GM21529 (cell line): Measurements from ENCODE around the gene ZNF521.

Experiments used
- ATAC-seq: cut with Tn5 transposase; IDR thresholded peaks from one replicate; pipeline ENCODE4 v1.9.1; 2021; ENCODE audit not compliant: unreplicated experiment

ZNF521 gene

DNA sequence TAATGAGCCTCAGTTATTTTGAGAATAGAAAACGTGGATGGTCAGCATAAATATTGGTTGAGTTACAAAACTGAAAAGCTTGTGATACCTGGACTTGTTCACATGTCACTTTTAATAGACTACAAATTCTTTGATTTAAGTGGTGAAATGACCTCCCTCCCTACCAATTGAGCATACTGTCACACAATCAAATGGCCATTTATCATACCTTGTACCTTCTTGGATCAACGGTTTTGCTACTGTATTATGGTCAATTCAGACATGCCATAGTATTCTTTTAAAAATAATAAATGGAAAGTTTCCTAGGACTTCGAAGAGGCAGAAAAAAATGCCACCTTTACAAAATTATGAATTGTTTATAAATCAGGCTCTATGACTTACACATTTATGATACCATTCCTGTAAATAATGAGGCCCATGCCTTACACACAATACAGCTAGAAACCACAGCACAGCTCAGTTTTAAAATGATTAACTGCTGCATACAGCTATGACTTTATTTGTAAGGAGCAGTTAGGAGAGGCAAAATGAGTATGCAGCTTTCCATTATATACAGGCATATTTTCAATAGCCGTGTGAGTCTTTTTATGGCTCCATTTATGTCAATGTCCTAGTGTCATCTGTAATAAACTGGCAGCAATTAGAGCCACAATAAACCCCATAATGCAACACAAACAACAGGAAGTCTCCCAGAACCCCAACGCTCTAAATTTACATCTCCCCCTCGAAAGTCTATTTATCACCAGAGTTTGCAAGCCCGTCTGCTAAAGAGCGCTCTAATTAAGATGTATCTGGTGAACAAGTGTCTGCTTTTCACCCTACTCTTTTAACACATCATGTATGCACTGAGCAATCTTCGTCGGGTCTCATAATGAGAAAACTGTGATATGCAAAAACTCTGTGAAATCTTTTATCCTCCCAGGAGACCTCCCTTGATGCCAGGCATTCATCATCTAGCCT is 176.1 kb downstream of the ZNF521 start:
- ATAC-seq: no peak

DNA sequence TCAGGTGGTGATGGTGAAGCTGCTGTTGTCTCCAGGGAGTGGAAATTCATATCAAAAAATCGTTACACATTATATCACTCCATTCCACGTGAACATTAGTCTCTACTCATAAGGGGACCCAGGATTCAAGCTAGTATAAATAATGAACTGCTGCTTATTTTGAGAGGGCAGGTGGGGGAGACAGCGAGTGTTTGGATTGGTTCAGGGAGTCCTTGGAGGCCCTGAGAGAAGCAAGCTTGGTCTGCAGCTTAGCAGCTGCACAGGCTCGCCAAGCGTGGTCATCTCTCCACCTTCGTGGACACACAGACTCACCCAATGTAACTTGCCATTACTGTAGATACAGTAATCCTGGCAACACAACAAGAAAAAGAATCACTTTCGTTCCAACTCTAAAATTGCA is 177.6 kb downstream of the ZNF521 start:
- ATAC-seq: no peak

DNA sequence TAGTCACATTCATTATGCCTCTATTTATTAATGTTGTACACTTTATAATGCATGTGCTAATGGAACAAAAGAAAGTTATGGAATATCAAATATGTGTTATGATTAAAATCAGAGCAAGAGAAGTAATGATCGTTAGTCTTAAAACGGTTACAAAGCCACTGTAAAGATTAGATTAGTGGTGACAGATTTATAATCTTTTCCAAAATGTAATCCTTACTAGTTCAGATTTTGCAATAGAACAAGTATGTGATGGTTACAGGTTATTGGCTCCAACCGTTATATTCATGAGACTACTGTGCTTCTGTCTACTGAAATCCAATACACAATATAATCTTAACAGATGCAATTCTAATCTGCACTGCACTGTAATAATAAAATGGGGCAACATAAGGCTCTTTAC is 180.6 kb downstream of the ZNF521 start:
- ATAC-seq: no peak

DNA sequence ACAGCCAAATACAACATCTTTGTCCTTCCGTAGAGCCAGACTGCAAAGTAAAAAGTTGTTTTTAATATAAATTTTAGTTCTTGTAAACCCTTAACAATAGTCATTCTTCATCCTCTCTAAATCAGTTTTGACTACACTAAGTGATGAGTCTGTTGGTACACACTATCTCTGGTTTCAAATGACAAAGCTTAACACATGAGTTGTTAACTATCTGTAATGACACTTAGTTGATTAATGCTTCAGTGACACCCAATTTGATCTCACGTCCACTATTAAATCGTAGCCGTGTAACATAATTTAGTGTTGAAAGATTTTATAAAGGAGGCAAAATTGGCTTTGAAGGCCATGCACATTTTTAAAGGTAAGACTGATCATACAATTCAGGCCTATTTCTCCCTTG is 181.6 kb downstream of the ZNF521 start:
- ATAC-seq: no peak

DNA sequence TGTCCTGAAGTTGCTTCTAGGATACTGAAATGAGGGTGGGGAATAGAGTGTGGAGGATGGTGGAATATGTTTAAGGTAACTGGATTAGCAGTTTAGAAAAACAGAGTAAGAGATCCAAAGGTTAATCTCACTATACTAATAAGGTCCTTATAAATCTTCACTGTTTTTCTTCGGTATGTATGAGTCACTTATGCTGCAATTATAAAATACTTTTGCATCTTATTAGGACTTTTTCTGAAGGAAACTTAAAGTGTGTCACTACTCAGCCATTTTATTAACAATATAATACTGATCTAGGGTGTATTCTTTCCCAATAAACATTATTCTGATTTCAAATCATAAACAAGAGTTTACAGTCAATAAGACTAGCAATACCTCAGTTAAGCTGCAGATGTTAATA is 182.3 kb downstream of the ZNF521 start:
- no peak for ATAC-seq

DNA sequence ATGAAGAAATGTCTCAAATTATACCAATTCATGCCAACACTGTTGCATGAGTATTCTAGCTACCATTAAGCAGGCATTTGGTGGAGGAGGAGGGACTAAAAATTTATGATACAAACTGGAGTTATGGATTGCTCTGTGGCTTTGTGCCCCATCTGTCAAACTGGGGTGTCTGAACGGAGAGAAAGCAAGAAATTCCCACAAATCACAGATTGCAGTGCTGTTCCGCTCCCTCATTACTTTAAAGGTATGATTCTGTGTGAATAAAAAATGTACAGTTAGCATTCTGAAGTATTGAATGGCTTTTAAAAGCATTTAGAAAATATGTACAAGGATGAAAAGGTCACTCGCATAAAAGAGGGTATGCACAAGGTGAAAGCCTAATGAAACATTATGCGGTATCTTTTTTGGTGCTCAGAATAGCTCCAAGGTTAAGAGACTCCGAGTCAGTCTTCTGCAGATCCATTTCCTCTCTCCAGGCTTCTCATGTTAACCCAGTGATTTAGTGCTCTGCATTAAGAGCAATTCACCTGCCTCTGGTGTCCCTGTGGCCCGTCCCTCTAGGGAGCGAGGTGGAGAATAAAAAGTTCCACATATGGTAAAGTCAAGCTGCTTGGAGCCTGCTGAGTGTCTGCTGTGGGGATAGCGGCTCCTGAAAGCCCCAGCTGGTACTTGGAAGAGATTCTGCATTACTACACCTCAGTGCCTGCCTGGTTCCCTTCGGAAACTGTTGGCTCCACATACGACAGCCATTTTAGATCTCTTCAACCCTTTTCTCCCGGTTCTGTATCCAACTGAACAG is 184.2 kb downstream of the ZNF521 start:
- ATAC-seq: no peak

DNA sequence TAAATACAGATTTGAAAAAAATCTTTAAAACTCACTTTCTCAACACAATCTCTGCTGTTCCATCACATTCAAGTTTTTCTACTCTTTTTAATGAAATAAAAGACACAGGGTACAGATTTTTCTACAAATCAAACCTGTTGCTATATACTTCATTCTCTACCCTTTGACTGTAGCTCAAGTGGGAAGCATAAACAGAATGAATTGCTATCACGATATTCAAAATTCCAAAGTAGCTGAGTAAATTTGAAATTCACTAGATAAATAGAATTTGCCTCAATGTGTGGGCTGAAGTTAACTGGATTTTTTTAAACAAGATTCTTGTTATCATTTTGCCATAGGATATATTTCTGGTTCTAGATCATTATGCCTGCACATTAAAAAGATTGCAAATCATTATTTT is 185.9 kb downstream of the ZNF521 start:
- no peak for ATAC-seq

DNA sequence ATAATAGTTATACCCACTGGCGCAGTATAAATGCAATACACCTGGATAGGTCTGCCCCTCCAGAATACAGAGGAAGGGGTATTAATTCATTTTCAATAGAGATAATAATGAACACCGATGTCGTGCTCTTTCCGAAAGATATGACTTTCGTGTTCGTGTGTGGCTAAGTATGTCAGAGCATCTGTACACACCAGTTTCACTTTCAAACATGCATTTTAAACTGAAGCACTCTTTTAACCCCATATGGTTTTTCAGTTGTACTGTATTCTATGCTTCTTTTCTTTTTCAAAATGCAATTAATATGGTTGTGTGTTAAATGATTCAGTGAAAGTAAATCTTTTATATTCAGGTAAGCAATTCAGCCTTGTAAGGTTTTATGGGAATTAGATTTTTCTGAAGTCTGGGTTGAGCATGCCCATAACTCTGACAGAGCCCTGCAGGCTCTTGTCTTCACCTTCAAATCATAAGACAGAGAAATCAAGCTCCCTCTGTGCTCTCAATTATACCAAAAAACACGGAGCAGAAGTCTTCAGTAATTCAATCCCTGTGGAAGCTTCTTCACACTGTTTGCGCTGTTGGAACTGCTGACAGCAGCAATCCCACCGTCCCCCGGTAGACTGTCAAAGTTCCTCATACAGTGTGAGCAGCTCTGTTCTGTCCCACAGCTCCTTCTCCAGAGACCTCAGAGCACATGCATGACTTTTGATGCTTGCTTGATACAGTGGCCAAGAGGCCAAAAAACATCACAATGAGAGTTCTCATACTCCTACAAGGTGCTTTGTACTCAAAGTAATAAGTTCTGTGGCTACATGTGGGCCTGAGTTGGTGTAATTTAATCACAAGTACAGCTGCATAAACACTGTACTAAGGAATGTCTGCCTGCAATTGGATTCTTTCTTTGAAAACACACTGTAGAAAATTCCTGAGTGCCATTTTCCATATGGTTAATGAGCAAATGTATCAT is 186.8 kb downstream of the ZNF521 start:
- peak; percentile 86 for ATAC-seq

DNA sequence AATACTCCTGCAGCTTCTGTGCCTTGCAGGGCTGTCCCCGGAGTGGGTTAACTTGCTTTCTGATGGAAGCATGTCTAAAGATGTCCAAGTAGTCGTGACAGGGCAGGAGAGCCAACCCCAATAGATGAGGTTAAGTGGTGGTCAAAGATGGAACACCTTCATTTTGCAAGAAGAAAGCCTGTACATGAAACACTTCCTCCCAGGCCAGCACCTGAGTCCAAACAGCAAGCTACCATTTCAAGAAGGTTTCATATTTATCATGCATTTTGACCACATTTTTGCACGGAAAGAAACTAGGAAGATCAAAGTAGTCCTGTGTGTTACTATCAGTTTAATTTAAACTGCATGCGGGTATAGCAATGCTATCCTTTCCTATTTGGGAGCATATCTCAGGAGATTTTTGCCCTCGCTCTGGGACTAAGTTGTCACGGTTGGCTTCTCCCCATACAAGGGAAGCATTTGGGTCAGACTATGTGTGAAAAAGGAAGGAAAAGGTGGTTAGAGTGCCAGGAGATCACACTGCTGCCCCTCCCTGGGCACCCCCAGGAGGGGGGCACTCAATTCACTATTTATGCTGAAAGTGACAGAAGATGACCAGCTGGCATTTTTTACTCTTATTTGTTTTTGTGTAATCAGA is 187.6 kb downstream of the ZNF521 start:
- peak; percentile 33 for ATAC-seq

DNA sequence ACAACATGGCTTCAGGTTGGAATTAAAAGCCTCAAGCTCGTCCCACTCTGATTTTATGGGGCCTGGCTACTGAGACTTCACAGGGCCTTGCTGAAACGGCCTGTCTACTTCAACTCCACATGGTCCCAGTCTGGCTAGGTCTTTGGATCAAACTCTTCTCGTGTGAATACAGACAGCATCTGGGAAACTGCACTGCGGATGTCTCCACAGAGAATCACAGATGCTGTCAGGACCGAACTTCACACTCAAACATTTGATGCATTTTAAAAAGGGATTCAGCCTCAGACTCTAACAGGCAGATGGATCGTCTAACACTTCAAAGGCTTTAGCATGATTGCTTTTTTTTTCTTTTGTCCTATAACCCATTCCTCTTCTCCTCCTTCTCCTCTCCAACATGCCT is 198.5 kb downstream of the ZNF521 start:
- no peak for ATAC-seq

DNA sequence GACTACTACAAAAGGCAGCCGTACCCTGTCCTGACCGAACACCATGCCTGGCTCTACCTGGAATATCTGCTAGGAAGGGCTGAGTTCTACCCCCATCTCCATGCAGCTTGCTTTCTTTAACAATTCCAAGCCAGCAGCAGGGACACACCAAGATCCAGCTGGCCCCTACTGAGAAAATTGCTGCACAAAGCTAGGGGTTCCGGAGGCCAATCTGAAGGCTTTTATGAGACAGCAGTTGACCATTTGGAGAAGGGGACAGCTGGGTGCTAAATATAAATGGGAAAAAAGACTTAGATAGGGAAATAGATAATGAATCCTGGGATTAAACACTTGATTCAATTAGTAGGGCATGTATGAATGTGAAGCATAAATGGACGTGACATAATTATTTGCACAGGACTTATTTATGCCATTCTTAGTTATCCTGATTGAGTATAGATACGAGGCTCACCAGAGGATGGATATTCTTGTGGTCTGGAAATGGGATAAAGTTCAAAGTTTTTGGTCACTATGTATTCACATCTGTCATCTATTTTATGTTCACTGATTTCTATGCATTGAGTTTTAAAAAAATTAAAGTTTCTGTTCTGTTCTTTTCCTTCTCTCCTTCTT is 204.0 kb downstream of the ZNF521 start:
- ATAC-seq: no peak

DNA sequence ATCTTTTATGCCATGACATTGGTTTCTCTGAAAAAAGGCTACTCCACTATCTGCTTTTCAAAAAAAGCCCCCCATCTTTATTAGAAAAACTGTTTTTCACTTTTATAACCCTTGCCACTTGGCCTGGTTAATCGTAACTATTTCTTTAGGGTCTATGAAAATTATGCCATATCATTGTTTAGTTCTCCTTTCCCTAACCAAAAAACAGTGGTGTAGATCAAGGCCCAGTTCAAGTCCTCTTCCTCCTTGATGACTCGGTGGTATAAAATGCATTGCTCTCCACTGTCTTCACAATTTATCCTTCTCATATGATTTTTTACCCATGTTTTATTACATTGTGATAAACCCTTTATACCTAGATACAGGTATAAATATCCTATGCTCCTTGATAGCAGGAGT is 205.5 kb downstream of the ZNF521 start:
- no peak for ATAC-seq

DNA sequence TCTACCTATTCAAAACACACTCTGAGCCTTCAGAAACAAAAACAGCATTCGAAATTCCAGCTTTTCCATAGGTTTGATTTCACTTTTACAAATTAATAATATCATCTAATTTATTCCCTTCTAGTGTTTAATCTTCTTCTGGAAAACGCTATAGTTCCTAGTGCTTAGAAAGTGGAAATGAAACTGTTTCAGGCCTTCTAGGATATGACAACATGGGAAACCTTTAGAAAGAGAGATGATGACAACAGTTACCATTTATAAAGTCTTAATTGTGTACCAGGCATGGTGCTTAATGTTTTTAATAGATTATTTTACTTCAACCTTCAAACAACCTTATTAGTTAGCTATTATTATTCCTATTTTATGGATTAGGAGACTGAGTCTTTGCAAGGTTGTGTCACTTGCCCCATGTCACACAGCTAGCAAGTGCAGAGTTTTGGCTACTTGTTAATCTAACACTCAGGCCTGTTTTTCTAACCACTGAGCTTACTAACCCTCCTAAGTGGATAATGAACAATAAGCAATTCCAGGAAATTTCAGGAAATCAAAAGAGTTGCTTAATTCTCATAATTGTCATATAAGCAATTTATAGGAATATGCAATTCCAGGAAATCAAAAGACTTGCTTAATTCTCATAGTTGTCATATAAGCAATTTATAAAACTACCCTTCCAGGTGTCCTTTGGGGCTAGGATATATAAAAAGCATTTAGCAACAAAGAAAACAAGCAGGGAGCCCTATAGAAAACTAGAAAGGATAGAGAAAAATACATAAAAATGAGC is 206.0 kb downstream of the ZNF521 start:
- no peak for ATAC-seq

DNA sequence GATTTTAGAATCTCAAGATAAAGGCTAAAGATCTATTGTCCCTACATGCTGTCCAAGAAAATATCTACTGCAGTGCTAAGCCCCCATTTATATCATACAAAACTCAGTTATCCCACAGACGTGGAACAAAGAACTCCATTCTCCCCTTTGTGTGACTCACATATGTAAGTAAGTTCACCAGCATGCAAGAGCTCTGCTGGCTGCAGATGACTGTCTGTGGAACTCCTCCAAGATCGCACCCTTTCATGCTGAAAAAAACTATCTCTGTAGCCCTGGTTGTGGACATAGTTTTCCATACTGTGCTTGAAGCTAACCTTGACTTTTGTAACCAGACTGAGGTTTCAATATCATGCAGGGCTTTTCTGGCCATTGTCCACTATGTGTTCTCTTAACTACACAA is 207.1 kb downstream of the ZNF521 start:
- ATAC-seq: no peak

DNA sequence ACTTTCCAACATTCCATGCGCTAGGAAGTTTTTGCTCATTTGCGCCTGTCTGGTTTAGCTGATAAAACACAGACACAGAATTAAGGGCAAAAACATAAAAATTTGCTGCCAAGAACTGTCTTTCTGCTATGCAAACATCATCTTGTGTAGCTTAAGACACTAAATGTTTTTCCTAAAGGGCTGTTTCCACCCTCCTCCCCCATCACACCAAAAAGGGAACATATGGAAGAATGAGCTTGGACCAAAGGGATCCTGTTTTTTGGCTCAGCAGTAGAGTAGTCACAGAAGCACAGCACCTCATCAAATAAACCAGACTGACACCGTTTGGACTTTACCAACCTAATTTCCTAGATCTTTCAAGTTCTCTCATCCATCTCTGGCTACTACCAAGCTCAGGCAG is 210.1 kb downstream of the ZNF521 start:
- no peak for ATAC-seq

DNA sequence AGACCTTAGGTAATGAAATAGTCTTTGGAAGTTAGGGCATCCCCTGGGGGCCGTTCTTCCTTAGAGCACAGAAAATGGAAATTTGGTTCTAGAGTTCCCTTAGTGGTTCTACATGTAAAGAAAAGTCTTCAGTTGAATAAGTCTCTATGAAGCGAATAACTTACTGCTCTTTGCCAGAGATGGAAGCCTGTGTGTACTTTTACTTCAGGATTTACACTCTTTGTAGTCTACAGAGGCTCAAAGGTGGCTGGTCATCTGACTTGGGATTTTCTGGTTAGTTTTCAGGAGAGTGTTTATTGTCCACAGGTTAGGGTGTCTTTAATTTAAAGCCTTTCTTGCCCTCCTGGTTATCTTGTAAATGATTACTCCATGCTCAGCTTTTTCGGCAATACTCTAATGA is 210.6 kb downstream of the ZNF521 start:
- no peak for ATAC-seq

DNA sequence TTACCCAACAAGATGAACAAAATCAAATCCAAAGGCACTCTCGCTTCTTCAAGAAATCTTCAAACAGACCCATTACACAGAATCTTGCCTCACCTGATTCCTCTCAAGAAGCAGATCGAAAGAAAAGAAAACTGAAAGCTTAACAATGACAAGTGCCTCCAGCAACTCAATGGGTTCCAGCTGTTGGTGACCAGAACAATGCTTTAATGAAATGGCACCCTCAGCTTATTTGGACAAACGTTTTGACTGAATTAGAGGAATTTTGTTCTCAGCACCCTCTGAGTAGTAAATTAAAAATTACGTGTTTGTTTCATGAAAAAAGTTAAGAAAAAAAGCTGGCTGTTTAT is 211.0 kb downstream of the ZNF521 start:
- no peak for ATAC-seq

DNA sequence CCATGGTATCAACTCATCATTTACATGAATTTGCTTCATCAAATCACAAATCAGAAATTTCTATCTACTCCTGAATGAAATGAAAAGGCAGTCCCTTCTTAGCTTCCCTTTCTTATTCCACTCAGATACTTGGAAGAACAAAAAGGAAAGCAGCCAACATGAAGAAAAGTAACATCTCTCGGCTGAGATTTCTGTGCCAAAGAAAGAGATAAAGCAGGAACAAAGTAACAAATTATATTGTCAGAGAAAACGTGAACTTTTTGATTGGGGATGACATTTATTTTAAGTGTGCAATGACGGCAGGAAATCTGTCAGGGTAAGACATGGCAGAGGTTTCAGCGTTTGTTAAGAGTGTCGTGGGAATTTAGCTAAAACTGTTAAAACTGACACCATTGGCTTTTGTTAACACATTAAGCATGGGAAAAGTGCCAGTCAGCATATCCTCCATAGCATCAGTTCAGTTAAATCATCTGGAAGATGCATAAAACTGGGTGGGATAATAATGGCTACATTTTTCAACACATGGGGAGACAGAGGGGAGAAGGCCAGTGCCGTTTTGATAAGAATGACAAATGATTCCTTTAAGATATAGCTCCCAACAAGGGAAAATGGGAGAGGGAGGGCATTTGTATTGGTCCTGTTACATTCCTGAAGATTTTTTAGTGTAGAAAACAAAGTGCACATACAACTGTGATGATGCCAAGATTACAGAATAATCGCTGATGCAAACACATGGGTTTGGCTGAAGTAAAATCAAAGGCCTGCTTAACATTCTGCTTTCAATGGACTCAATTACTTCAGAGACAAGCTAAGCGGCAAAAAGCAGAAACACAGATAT is 211.6 kb downstream of the ZNF521 start:
- ATAC-seq: no peak

DNA sequence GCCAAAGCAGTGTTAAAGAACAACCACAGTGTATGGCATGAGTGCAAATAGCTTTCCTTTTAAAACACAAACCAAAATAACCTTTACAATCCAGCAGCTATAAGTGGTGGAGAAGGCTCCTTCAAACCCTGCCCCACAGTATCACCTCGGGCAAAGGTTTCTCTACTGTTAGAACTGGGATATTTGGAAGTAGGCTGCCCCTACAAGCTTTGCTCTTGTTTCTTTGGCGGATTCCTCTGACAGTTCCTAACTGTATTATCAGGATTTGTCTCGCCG is 214.8 kb downstream of the ZNF521 start:
- no peak for ATAC-seq
